H1 (cell line): ENCODE results near the gene RAVER2. TPM values are rescaled to one million over a fixed set of nuclear protein-coding genes. Genes with fewer than 3 reads are reported as not detected.

Source experiments
- CHD1 ChIP-seq: IDR thresholded peaks from 2 replicates; pipeline ENCODE4 v1.6.1; 2012; ENCODE audit warnings: low read depth, low read length, improper control_type of control experiment
- EGR1 ChIP-seq: IDR thresholded peaks from 2 replicates; pipeline ENCODE4 v1.6.1; 2011; ENCODE audit warnings: low read depth, low read length, borderline replicate concordance
- POU5F1 ChIP-seq: IDR thresholded peaks from 2 replicates; pipeline ENCODE4 v1.6.1; 2011; ENCODE audit warnings: low read depth, mild to moderate bottlenecking, low read length, moderate library complexity
- SIX5 ChIP-seq: IDR thresholded peaks from 2 replicates; pipeline ENCODE4 v1.6.1; 2011; ENCODE audit warnings: mild to moderate bottlenecking, low read depth, low read length
- polyA plus RNA-seq, 7 experiments: library from polyadenylated mRNA; depleted of rRNA in 3 of 7; stranded (reverse) in 5 of 7; unstranded in 2 of 7; fragments of >200 nt in 5 of 7; fragments of 200-250 nt in 2 of 7; gene quantifications; 1 replicate in 5 of 7; 2 replicates in 1 of 7; 4 replicates in 1 of 7; pipeline versions ENCODE4 v1.2.1 to v1.2.3, GENCODE V29; 2011 to 2013; ENCODE audit warnings: missing spikeins in 2 of 7, mixed read lengths in 2 of 7
- total RNA-seq: library from RNA; stranded (reverse); fragmentation: NEBNext Ultra II Directional; extraction: Animal tissue kit (Norgen Biotek cat#: 25700); gene quantifications from 2 replicates; pipeline ENCODE4 v1.2.1, GENCODE V29; 2021

RAVER2 gene
- total and polyA plus RNA-seq, 2 of the 8 experiments (the other 6 are each of a cell fraction or from before 2014, with no cell fraction given): 10.5 to 19.5 TPM

GRCh38 chr1:64844609-64845008 lies 99.7 kb downstream of the RAVER2 start (continued):
- TF ChIP-seq POU5F1: no peak
- TF ChIP-seq SIX5: no peak
- no peak for TF ChIP-seq CHD1
- no peak for TF ChIP-seq EGR1
- TF ChIP-seq, all 59 proteins: peak for 0
